Keratinocyte (primary cell): ENCODE data around the gene MGAT3.

Source experiments
- EZH2 ChIP-seq: IDR thresholded peaks from one replicate; pipeline ENCODE4 v1.6.1; 2012; ENCODE audit warnings: inconsistent platforms, mild to moderate bottlenecking, low read length, moderate library complexity
- TF ChIP-seq, protein P1 (sequence below), 3 experiments: IDR thresholded peaks in 1 of 3; conservative IDR thresholded peaks in 1 of 3; optimal IDR thresholded peaks in 1 of 3; 2 replicates in 2 of 3; 3 replicates in 1 of 3; pipeline versions ENCODE3 to v1.5.1; 2011; ENCODE audit warnings: low read length in 3 of 3, mild to moderate bottlenecking in 3 of 3, moderate library complexity in 2 of 3, control low read depth in 1 of 3, inconsistent platforms in 1 of 3; ENCODE audit not compliant: insufficient read depth in 2 of 3; ENCODE audit errors: extremely low read depth in 1 of 3

DNA sequence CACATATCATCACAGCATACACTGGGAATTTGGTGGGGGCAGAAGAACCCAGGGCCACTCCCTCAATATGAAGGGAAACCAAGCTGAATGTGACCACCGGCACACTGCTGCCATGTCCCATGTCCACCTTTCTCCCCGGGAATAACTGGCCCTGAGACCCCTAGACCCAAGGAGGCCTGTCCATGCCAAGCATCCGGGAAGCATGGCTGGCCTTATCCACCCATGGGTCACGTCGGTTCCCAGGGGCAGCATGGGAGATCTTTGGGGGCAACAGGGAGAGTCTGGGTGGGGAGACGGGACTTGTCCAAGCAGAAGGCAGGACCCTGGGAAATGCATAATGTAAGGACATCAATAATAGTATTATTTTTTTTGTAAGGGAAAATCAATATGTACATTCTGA lies 34.9 kb downstream of the MGAT3 start:
- TF ChIP-seq, protein P1, sequence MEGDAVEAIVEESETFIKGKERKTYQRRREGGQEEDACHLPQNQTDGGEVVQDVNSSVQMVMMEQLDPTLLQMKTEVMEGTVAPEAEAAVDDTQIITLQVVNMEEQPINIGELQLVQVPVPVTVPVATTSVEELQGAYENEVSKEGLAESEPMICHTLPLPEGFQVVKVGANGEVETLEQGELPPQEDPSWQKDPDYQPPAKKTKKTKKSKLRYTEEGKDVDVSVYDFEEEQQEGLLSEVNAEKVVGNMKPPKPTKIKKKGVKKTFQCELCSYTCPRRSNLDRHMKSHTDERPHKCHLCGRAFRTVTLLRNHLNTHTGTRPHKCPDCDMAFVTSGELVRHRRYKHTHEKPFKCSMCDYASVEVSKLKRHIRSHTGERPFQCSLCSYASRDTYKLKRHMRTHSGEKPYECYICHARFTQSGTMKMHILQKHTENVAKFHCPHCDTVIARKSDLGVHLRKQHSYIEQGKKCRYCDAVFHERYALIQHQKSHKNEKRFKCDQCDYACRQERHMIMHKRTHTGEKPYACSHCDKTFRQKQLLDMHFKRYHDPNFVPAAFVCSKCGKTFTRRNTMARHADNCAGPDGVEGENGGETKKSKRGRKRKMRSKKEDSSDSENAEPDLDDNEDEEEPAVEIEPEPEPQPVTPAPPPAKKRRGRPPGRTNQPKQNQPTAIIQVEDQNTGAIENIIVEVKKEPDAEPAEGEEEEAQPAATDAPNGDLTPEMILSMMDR (optimal IDR thresholded peaks at IDR 0.05 in 1 of 3, IDR thresholded peaks at IDR 0.05 in 1 of 3, conservative IDR thresholded peaks at IDR 0.05 in 1 of 3; ENCODE audit: extremely low read depth in 1 of 3, insufficient read depth in 2 of 3, low read length in 3 of 3): no peak
- TF ChIP-seq EZH2: no peak
